Stimulated activated CD4-positive, alpha-beta T cell treated with anti-CD3 and anti-CD28 coated beads, TNF-alpha, amount 100 ng/mL, for 24 hours (primary cell): ENCODE results near the gene ANKRD40CL.
A peak's percentile ranks its signal among the peaks of the same experiment; 100 is the strongest.
"Not testable (repeated sequence)": the region's sequence is repeated elsewhere in the genome, so short reads cannot be mapped to it uniquely, and the experiment has no call there.

Experiments used
- DNase-seq, 3 experiments: peaks; one replicate each; pipeline ENCODE4 v3.0.0-alpha.2; 2020; ENCODE audit warnings: low read depth in 3 of 3

Gene ANKRD40CL

DNA sequence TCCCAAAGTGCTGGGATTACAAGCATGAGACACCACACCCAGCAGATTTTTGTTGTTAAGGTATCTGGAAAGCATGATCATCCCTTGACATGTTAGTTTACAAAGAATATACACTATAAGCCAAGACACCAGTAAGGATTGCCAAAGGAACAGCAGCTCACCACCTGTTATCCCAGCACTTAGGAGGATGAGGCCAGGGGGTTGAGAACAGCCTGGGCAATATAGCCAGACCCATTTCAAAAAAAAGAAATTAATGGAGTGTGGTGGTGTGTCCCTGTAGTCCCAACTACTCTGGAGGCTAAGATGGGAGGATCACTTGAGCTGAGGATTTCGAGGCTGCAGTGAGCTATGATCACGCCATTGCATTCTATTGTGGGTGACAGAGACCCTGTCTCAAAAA lies 5.1 kb downstream of the ANKRD40CL start:
- no peak for DNase-seq

DNA sequence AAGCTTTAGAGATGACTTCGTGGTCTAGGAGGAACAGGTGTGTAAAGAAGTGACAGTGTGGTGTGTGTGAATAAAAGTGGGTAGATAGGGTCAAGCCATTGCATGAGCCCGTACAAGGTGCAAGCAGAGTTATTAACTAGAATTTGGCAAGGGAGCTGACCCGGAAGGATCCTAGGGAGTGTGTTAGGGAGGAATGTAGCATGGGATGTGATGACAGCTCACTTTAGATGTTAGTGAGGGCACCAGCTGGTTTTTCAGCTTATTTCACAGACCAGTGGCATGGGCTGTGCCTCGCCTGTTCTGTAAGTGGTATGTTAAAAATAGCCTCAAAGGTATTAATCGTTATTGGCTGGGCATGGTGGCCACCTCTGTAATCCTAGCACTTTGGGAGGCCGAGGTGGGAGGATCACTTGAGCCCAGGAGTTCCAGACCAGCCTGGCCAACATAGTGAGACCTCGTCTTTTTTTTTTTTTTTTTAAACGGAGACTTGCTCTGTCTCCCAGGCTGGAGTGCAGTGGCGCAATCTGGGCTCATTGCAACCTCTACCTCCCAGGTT lies 8.3 kb downstream of the ANKRD40CL start:
- no peak for DNase-seq

DNA sequence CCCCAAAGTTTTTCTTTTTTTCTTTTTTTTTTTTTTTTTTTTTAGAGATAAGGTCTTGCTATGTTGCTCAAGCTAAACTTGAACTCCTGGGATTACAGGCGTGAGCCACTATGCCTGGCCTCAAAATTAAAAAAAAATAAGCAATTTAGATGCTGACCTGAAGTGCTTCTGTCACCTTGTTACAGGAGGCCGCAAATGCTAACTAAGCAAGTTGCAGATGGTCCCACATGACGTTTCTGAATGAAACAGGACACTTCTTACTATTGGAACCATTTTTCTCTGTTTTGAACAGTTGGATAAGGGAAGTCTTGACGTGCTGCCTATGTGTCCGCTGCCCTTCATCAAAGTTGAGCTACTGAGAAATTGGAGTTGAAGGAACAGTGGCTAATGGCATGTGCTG lies 8.8 kb downstream of the ANKRD40CL start:
- no peak for DNase-seq

DNA sequence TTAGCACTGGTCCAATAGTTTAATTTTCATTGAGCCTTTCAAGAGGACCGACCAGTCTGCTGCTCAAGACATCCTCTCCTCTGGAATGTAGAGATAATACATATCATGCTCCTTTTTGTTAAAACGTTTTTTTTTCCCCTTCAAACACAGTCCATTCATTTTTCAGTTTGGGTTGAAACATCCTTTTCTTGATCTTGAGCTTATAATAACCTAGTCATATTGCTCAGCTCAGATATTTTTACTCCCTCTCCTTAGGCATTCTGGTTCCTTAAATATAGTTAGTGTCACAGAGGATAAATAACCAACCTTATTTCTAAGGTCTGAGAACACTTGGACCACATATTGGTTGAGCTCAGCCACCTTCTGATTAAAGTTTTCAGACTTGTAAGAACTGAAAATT lies 12.8 kb downstream of the ANKRD40CL start:
- DNase-seq, result no peak

DNA sequence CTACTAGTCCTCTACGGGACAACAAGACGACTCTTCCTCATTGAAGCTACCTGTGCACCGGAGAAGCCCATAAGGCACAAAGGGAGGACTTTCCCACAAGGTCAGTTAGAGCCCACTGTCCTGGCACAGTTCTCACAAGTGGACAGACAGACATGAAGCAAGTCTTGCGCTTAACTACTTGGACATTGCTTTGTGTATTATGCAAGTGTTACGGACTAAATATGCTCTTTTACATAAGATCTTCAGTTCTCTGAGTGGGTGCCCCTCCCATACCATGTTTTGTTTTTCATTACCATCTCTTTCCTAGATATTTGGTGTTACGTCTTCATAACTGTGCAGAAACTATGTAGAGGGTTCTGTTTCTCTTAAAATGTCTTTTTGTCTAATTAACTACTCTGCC lies 18.1 kb downstream of the ANKRD40CL start:
- no peak for DNase-seq

DNA sequence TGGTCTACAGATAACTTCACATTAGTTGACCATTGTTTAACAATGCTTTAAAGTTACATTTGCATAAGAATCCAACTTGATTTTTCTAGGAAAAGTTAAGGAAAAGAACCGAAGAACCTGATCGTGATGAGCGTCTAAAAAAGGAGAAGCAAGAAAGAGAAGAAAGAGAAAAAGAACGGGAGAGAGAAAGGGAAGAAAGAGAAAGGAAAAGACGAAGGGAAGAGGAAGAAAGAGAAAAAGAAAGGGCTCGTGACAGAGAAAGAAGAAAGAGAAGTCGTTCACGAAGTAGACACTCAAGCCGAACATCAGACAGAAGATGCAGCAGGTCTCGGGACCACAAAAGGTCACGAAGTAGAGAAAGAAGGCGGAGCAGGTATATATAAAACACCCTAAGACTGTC lies 21.7 kb downstream of the ANKRD40CL start:
- DNase-seq, result no peak

DNA sequence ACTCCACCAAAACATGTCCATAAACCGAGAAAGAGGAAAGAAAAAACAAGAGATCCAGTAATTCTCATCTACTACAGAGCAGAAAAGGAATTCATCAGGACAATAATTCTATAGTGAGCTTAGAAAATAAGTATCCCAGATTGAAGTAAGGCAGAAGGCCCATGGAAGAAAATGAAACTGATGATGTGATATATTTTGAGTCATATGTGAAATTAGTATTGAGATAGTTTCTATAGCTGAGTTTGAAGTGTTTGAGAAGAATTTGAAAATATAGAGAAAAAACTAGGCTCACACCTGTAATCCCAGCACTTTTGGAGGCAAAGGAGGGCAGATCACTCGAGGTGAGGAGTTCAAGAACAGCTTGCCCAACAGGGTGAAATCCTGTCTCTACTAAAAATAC lies 28.2 kb downstream of the ANKRD40CL start:
- DNase-seq, result no peak

DNA sequence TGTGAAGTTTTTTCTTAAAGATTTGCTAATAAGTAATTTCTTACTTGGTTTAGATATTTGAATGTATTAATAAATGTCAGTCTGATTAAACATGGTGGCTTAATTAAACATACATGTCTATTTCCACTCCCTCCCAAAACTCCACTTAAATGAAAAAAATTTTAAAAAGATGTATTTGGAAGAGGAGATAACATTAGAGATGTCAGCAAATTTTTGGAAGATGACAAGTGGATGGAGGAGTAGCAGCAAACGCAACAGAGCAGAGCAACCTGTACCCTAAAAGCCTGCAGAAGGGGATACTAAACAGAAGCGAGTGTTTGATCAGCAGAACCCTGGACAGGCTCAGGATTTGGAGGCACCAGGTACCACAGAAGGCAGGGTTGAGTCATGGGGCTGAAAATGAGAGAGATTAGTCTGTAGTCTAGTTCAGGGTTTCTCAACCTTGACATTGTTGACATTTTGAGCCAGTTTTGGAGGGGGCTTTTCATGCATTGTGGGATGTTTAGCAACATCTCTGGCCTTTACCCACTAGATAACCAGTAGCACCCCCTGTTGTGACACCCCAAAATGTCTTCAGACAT lies 30.1 kb downstream of the ANKRD40CL start:
- no peak for DNase-seq

DNA sequence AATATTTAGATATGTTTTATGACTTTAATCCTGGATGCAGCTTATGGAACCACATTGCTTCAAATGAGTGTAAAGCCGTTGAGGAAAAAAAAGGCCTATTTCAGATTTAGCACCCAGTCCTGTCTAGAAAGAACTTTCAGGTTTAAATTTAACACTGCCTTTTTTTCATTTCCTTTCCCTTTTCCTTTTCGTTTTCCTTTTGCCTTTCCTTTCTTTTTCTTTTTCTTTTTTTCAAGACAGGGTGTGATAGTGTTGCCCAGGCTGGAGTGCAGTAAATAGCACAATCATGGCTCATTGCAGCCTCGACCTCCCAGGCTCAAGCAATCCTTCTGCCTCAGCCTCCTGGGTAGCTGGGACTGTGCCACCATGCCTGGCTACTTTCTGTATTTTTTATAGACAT lies 32.0 kb downstream of the ANKRD40CL start:
- DNase-seq, result no peak

DNA sequence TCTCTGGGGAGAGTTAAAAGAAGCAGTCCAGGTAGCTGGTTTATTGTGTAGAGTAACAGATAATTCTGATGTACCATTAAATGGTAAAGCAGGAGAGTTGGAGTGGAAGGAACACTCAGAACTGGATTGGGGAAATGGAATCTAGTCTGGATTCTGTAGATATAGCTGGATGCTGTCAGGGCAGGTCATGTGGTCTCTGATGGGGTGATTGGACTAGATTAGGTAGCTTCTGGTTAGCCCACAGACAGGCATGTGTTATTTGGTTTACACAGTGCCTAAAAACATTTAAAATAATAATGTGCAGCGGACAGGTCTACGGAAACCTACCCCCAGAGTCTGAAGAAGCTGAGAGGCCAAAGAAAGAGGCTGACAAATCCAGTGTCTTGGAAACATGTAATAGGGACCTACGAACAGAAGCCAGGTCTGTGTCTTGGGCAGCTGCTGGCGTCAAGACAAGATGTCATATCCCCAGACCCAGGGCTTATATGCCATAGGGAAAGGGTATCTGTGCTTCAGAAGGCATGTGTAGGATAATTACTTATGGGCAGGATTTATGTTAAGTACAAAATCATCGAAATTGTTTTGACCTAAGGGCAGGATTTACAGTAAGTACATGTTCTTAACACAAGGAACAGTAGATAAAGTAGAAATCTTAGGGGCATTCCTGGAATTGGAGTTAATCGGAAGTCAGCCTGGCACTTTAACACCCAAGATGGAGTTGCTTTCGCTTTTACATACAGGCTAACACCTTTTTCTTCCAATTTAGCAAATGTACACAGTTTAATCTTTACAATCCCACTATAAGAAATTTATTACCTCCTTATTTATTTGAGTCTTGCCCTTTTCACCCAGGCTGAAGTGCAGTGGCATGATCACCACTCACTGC lies 35.5 kb downstream of the ANKRD40CL start:
- DNase-seq, result no peak

DNA sequence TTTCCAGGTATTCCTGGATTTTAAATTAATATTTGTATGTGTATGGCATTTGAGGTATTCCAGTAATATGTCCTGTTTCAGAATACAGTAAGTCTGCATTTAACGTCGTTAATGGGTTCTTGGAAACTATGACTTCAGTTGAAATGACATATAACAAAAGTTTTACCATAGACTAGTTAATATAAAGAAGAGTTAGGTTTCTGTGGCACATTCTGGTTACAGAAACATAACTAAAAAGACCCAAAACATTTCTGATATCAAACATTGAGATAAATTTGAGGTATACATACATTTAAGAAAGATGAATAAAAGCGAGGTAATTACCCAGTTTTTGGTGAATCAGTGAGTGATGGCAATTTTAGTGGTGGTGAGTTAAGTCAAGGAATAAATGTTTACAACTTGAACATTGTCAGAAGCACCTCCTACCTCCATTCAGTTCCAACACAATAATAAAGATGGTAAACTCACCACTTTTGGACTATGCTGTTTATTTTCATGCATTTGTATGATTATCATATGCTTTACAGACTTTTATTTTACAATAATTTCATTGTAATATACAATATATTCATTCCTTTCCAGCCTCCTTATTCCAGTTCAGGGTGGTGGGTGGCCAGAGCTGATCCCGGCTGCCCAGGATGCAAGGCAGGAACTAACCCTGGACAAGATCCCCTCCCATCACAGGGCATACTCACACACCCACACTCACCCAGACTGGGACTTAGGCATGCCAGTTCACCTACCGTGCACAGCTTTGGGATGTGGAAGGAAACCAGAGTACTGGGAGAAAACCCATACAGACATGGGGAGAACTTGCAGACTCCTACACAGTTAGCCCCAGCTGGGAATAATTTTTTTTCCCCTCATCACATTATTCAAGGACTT lies 38.2 kb downstream of the ANKRD40CL start:
- DNase-seq, result no peak

DNA sequence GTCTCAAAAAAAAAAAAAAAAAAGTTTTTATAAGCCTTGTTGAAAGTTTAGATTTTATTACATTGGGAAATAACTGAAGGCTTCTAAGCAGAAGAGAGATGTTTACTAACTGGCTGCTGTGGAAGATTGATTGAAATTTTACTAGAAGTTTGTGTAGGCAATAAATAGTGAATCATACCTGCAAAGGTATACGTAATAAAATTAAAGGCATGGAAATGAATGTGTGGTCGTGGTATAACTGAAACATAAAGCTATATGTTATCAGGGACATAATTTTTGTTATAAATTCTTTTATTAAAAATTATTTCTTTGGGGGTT lies 39.2 kb downstream of the ANKRD40CL start:
- DNase-seq, result no peak

DNA sequence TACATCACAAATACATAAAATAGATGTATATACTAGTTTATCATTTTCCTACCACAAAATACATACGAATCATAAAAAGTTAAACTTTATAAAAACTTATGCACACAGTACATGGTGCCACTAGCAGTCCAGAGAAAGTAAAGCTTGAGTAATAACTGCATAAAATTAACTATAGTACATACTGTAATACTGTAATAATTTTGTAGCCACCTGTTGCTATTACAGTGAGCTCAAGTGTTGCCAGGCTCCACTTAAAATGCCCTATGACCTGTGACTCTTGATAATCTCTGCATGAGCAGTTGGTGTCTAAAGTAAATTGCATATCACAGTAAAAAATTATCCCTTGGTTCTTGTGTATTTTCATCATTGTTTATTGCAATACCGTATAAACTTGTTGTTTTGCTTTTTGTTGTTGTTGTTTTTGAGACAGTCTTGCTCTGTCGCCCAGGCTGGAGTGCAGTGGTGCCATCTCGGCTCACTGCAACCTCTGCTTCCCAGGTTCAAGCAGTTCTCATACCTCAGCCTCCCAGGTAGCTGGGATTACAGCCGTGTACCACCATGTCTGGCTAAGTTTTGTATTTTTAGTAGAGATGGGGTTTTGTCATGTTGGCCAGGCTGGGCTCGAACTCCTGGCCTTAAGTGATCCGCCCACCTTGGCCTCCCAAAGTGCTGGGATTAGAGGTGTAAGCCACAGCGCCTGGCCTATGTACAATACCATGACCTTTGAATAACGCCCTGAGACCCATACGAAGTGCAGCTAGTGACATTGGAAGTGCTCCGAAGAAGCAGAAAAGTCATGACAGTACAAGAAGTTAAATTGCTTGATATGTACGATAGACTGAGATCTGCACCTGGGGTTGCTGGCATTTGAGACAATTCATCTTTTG lies 41.3 kb downstream of the ANKRD40CL start:
- no peak for DNase-seq

DNA sequence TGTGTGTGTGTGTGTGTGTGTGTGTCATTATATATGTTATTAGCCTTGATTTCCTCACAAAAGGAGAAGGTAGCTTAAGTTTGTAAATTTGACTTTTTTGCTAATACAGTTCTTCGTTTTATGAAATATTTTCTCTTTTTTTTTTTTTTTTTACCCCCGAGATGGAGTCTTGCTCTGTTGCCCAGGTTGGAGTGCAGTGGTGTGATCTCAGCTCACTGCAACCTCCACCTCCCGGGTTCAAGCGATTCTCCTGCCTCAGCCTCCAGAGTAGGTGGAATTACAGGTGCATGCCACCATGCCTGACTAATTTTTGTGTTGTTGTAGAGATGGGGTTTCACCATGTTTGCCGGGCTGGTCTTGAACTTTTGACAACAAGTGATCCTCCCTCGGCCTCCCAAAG lies 42.7 kb downstream of the ANKRD40CL start:
- not testable (repeated sequence) for DNase-seq

DNA sequence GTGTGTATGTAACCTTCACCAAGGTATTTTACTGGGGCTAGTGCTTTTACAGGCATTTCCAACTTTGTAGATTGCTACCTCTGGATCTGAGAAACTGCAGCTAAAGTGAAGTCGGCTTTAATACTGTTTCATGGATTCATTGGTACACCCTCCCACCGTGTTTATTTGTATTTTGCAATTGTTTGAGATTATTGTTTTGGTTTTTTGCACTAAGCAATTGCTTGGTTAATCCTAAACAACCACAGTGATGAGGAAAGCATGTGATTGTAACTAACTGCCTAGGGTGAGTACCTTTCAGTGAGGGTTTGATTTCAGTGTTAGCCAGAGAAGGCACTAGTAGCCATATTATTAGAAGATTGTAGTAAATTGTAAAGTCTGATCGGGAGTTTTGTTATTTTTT lies 44.6 kb downstream of the ANKRD40CL start:
- DNase-seq, result no peak

DNA sequence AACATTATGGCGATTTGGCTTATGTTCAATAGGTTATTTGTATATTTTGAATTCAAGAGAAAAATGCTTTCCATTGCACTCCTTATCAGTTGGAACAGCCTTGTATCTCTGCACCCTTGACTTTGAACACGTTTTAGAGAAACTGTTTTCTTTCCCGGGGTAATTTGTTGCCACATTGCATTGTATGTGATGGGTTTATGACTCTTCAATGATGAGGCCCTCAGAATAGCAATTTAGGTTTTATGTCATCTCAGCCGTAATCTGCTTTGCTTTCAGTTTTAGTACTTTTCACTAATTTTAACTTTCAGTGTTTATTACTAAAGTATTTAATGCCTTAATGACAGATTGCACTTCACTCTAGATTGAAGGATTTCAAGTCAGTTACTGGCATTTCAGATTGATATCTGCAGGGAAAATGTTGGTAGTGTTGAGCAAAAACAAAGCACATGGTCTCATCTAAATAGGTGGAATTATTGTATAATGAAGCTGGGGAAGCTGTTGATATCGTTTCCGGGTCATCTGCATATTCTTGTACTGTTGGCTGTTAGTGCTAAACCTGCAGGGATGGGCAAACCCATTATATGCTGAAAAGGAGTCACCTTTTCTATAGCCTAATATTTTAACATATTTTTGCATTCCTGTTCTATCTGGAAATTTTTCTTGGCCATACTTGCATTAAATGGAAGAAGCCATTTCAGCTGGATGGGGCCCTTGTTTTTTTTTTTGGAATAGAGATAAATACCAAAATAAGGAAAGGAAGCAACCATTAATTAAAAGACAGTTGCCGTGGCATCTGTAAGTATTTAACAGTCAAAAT lies 45.9 kb downstream of the ANKRD40CL start:
- DNase-seq, result no peak

DNA sequence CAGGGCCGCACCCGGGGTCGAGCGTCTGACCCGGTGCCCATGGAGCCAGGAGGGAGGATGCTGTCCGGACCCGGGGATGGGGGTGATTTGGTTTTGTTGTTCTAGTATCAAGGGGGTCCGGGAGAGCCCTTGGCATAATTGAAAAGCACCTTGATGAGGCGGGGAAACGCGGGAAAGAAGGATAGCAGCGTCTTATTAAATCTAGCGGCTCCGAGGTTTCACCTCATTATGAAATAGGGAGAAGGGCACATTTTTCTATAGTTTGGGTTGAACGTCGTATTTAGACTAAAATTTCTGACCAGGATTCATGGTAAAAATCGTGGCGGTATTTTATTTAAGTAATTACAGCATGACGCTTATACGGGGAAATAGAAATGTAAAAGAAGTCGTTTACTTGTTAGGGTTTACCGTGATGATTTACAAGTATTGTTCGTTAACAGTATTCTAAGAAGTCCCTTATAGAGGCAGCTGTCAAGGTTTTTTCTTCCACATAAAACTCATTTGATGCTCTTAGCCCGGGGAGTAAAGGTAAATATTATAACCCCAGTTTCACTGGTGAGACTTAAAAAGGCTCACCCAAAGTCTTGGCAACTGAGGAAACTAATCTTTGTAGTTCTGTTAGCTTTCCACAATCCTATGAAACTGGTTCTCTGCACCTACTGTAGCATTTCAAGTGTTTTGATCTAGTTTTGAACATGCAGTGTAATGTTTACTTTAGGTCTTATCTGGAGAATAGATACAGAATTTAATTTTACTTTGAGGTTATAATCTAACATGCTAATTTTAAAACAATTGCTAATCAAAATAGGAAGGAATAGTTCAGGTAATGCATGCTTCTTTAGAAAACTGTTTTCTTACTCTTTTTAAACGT lies 47.2 kb downstream of the ANKRD40CL start:
- DNase-seq, result no peak

DNA sequence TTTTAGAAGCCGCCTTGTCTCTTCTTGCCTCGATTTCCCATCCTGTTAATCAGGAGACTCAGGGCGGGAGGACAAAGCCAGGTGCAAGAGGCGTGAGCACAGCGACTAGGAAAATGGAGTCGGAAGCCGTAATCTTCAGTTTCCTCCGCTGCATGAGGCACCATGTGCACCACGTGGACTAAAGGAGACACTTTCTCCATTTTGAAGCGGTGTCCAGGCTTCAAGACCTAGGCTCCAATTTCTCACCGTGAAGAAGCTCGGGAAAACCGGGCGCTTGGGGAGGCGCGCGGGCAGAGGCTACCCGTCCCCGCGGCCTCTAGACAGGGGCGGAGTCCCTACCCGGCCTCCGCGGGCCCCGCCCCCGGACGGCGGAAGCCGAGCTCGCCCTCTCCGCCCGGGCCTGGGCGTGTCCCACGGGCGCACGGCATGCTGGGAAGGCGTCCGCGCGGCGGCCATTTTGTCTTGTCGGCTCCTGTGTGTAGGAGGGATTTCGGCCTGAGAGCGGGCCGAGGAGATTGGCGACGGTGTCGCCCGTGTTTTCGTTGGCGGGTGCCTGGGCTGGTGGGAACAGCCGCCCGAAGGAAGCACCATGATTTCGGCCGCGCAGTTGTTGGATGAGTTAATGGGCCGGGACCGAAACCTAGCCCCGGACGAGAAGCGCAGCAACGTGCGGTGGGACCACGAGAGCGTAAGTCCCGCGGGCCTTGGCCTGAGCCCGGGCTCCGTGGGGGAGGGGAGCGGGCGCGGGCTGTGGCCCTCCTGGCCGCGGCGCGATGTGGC lies 48.0 kb downstream of the ANKRD40CL start, which contains the start of gene LUC7L3:
TSS of gene LUC7L3 (plus strand) at position 460 of the 780 bp plus-strand sequence. CDS start at position 590, 130 bp downstream.
- peak; percentile 82 to 94 (median 88) for DNase-seq
